Measurements from ENCODE around the gene PPP1CA.

Gene PPP1CA

DNA sequence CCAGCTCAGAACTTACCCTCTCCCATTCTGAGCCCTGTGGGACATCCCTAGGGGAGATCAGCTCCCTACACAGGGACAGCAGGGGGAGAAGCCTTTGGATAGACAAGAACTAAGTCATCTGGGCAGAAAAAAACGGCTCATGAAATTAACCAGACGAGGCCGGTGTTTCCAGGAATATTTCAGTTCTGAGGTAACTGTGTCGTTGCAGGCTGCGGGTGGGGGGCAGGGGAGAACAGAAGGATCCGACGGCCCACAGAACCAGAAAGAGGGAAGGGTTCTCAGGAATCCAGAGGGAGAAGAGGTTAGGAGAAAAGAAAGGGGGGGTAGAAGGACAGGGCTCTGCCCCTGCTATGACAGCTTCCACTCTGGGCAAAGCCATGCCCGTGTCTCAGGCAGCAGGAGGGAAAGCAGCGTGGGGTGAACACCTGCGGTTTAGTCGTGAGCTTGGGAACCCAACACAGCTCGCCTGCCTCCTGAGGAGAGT lies 31.8 kb downstream of the PPP1CA start:
- no peak overlapping the region for H3K4me3 ChIP-seq (ENCODE audit: low read depth in 1 of 2, low read length in 2 of 2)
- H3K9ac ChIP-seq (ENCODE audit: low read depth, low read length) = no peak overlapping the region
- DNase-seq (no peak), ATAC-seq (ENCODE audit: insufficient read depth, low read depth) (peak; percentile 53; the same call in 2 of the 3 replicates)
- peaks cover 22% of the 10 kb centered on the region for H4K20me1 ChIP-seq (ENCODE audit: insufficient read depth, low read length)
- H3K4me1 ChIP-seq (ENCODE audit: insufficient read depth, low read length) = peaks cover 37% of the 10 kb centered on the region
- no peaks in the 10 kb centered on the region for H3K9me3 ChIP-seq (ENCODE audit: insufficient read depth, low read length, severe bottlenecking)
- H3K79me2 ChIP-seq (ENCODE audit: insufficient read depth, low read length) = no peaks in the 10 kb centered on the region
- TF ChIP-seq CTCF (IDR thresholded peaks at IDR 0.05; ENCODE audit: borderline replicate concordance, extremely low read depth, low read length, poor library complexity, severe bottlenecking) = no peak
- peak; percentile 55 for TF ChIP-seq EZH2 (IDR thresholded peaks at IDR 0.05; ENCODE audit: borderline replicate concordance, low read depth, low read length, severe bottlenecking)
- no peak overlapping the region for H2AFZ ChIP-seq (ENCODE audit: low read depth, low read length)
- peaks cover 61% of the 10 kb centered on the region for H3K27me3 ChIP-seq (ENCODE audit: insufficient read depth, low read length, poor library complexity)
- no peak overlapping the region for H3K27ac ChIP-seq (ENCODE audit: low read length)
- H3K36me3 ChIP-seq (ENCODE audit: insufficient read depth, low read length) = no peaks in the 10 kb centered on the region
- no peak overlapping the region for H3K4me2 ChIP-seq (ENCODE audit: insufficient read depth, low read length)

DNA sequence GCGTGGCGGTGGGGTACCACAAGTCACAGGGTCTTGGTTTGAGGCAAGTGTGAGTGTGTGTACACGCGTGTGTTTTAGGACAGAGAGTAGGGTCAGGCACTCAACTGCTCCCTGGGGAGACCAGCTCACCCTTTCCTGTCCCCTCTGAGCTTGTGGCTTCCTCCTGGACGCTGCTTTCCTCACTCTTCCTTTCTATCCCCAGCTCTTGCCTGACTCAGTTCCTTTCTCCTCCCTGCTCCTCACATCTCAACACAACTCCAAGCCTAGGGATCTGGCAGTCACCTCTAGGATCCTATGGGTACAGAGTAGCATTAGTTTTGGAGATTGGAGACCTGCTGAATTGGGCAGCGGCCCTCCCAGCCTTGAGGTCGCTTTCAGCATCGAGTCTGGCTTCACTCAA lies 32.4 kb downstream of the PPP1CA start:
- no peak overlapping the region for H2AFZ ChIP-seq (ENCODE audit: low read depth, low read length)
- H3K4me2 ChIP-seq (ENCODE audit: insufficient read depth, low read length) = no peak overlapping the region
- H3K79me2 ChIP-seq (ENCODE audit: insufficient read depth, low read length) = no peaks in the 10 kb centered on the region
- TF ChIP-seq EZH2 (IDR thresholded peaks at IDR 0.05; ENCODE audit: borderline replicate concordance, low read depth, low read length, severe bottlenecking) = no peak
- TF ChIP-seq CTCF (IDR thresholded peaks at IDR 0.05; ENCODE audit: borderline replicate concordance, extremely low read depth, low read length, poor library complexity, severe bottlenecking) = no peak
- peaks cover 55% of the 10 kb centered on the region for H3K27me3 ChIP-seq (ENCODE audit: insufficient read depth, low read length, poor library complexity)
- DNase-seq (no peak), ATAC-seq (ENCODE audit: insufficient read depth, low read depth) (no peak)
- no peak overlapping the region for H3K4me3 ChIP-seq (ENCODE audit: low read depth in 1 of 2, low read length in 2 of 2)
- H3K9ac ChIP-seq (ENCODE audit: low read depth, low read length) = no peak overlapping the region
- peaks cover 32% of the 10 kb centered on the region for H3K4me1 ChIP-seq (ENCODE audit: insufficient read depth, low read length)
- no peak overlapping the region for H3K27ac ChIP-seq (ENCODE audit: low read length)
- no peaks in the 10 kb centered on the region for H3K36me3 ChIP-seq (ENCODE audit: insufficient read depth, low read length)
- H4K20me1 ChIP-seq (ENCODE audit: insufficient read depth, low read length) = peaks cover 22% of the 10 kb centered on the region
- no peaks in the 10 kb centered on the region for H3K9me3 ChIP-seq (ENCODE audit: insufficient read depth, low read length, severe bottlenecking)

DNA sequence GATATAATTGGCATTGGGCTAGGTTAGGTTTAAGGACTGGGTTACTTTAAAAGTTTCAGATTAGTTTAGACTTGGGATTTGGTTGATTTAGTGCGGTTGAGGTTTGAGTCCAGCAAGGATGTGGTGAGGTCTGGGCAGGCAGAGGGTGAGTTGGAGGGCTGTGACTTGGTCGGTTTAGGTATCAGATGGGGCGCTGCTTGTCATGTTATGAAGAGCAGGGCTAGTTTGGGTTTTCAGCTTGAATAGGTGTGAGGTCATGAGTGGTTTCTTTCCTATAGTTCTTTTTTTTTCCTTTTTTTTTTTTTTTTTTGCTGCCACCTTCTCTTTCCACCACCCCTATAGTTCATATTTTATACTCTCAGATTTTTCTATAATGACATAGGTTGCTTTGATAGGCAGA lies 33.0 kb downstream of the PPP1CA start:
- H3K27ac ChIP-seq (ENCODE audit: low read length) = no peak overlapping the region
- H3K79me2 ChIP-seq (ENCODE audit: insufficient read depth, low read length) = no peaks in the 10 kb centered on the region
- no peak overlapping the region for H2AFZ ChIP-seq (ENCODE audit: low read depth, low read length)
- peaks cover 22% of the 10 kb centered on the region for H4K20me1 ChIP-seq (ENCODE audit: insufficient read depth, low read length)
- H3K9me3 ChIP-seq (ENCODE audit: insufficient read depth, low read length, severe bottlenecking) = no peaks in the 10 kb centered on the region
- peaks cover 26% of the 10 kb centered on the region for H3K4me1 ChIP-seq (ENCODE audit: insufficient read depth, low read length)
- peaks cover 49% of the 10 kb centered on the region for H3K27me3 ChIP-seq (ENCODE audit: insufficient read depth, low read length, poor library complexity)
- no peaks in the 10 kb centered on the region for H3K36me3 ChIP-seq (ENCODE audit: insufficient read depth, low read length)
- DNase-seq (no peak), ATAC-seq (ENCODE audit: insufficient read depth, low read depth) (no peak)
- no peak overlapping the region for H3K4me3 ChIP-seq (ENCODE audit: low read depth in 1 of 2, low read length in 2 of 2)
- no peak overlapping the region for H3K9ac ChIP-seq (ENCODE audit: low read depth, low read length)
- no peak for TF ChIP-seq EZH2 (IDR thresholded peaks at IDR 0.05; ENCODE audit: borderline replicate concordance, low read depth, low read length, severe bottlenecking)
- no peak for TF ChIP-seq CTCF (IDR thresholded peaks at IDR 0.05; ENCODE audit: borderline replicate concordance, extremely low read depth, low read length, poor library complexity, severe bottlenecking)
- H3K4me2 ChIP-seq (ENCODE audit: insufficient read depth, low read length) = no peak overlapping the region
